Panc1 (cell line): ENCODE measurements around the gene RIOK2. TPM values are rescaled to one million over a fixed set of nuclear protein-coding genes. Genes with fewer than 3 reads are reported as not detected.

Experiments used
- ATAC-seq: fragments of 200-7000 bp; cut with Tn5 transposase; 2 replicates; pipeline ENCODE4 v1.9.1; 2020; ENCODE audit warnings: mild to moderate bottlenecking, moderate library complexity
- BruUV-seq: library from RNA; stranded (reverse); fragments of 400-500 nt; replicated peaks from 2 replicates; lab custom pipeline; 2021; lab: Mats Ljungman, UMichigan
- CTCF ChIA-PET: fragments of 300-600 bp; sonication (Branson Sonifier 250); formaldehyde crosslinking; loops from one replicate; lab custom pipeline; 2022; ENCODE audit warnings: antibody characterized with exemption; lab: Charles Lee
- POLR2A ChIA-PET: fragments of 300-600 bp; sonication (Branson Sonifier 250); formaldehyde crosslinking; loops from one replicate; lab custom pipeline; 2022; ENCODE audit warnings: antibody characterized with exemption; lab: Charles Lee
- DNase-seq: peaks from one replicate; pipeline ENCODE4 v3.0.0-alpha.2; 2010; ENCODE audit warnings: low read depth, low spot score
- H3K27ac ChIP-seq: 2 replicates; pipeline ENCODE4 v1.5.1; 2011; ENCODE audit warnings: mild to moderate bottlenecking, low read length, inconsistent platforms
- H3K27me3 ChIP-seq: fragments of 200-500 bp; sonication (Bioruptor generic); 2 replicates; pipeline ENCODE4 v1.6.0; 2014; ENCODE audit warnings: low read length, inconsistent platforms; ENCODE audit not compliant: control insufficient read depth, insufficient read depth
- H3K36me3 ChIP-seq: fragments of 200-500 bp; sonication (Bioruptor generic); 2 replicates; pipeline ENCODE4 v1.5.1; 2014; ENCODE audit warnings: inconsistent platforms, mild to moderate bottlenecking, low read length, moderate library complexity; ENCODE audit not compliant: control insufficient read depth, insufficient read depth
- H3K4me1 ChIP-seq: 2 replicates; pipeline ENCODE4 v1.5.1; 2011; ENCODE audit warnings: inconsistent platforms, mild to moderate bottlenecking, low read length, moderate library complexity; ENCODE audit not compliant: control insufficient read depth, insufficient read depth
- H3K4me3 ChIP-seq, 2 experiments: 2 replicates each; pipeline ENCODE4 v1.5.1; 2011 to 2012; ENCODE audit warnings: low read depth in 2 of 2, low read length in 2 of 2, mild to moderate bottlenecking in 2 of 2, inconsistent platforms in 1 of 2, moderate library complexity in 1 of 2
- H3K9me3 ChIP-seq: fragments of 200-500 bp; sonication (Bioruptor generic); 2 replicates; pipeline ENCODE4 v1.5.1; 2014; ENCODE audit warnings: low read depth, mild to moderate bottlenecking, inconsistent platforms, low read length, moderate library complexity; ENCODE audit not compliant: control insufficient read depth, insufficient read depth
- POLR2AphosphoS5 ChIP-seq: IDR thresholded peaks from 2 replicates; pipeline ENCODE4 v1.6.1; 2012; ENCODE audit warnings: mild to moderate bottlenecking, low read depth, low read length, moderate library complexity
- SIN3A ChIP-seq: IDR thresholded peaks from 2 replicates; pipeline ENCODE4 v1.6.1; 2012; ENCODE audit warnings: low read depth, mild to moderate bottlenecking, low read length, moderate library complexity, borderline replicate concordance; ENCODE audit not compliant: insufficient read depth
- TCF7L2 ChIP-seq: IDR thresholded peaks from 2 replicates; pipeline ENCODE4 v1.6.1; 2011; ENCODE audit warnings: mild to moderate bottlenecking, low read depth, low read length, inconsistent platforms
- in situ Hi-C: cut with HindIII; loops from 2 replicates; pipeline ENCODE4 v1.10.0; 2016; ENCODE audit warnings: low sequenced_read_pairs, low pct_unique_long_range_greater_than_20kb
- intact Hi-C: fragments of 100-400 bp; cut with micrococcal nuclease; formaldehyde crosslinking; loops from one replicate; pipeline ENCODE4 v1.10.0; 2022; ENCODE audit not compliant: unreplicated experiment
- total RNA-seq: library from RNA; stranded (reverse); gene quantifications from one replicate; pipeline ENCODE4 v1.2.1, GENCODE V29; 2021; ENCODE audit not compliant: unreplicated experiment
- TF ChIP-seq, protein P1 (sequence below): fragments of 450-650 bp; IDR thresholded peaks from 2 replicates; pipeline ENCODE4 v1.5.1; 2017; ENCODE audit warnings: mild to moderate bottlenecking
- TF ChIP-seq, protein P2 (sequence below), 2 experiments: IDR thresholded peaks; 2 replicates each; pipeline ENCODE4 v1.6.1; 2011 to 2012; ENCODE audit warnings: low read depth in 2 of 2, control low read depth in 1 of 2, low read length in 1 of 2, mild to moderate bottlenecking in 1 of 2, moderate library complexity in 1 of 2; ENCODE audit not compliant: insufficient read depth in 1 of 2

The RIOK2 gene
- total RNA-seq, 1 experiment from 2014 or later, result 32.5 TPM

DNA sequence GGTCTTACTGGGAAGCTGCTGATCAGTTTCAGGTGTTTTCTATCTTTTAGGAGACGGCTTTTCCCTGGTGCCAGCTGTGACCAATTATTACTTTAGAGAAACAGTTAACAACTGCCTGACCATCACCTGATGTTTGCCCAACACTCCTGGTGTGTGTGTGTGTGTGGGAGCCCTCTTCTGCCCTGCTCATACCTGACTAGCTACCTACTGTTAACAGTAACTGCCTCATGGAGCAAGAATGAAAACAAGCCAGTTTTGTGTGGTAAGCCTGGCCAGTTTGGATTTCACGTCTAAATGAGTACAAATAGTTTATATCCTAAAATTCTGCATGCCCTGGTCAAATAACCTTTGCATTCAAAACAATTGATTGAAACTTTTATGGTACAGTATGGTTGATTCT, 46.1 kb upstream of the RIOK2 start:
- H3K9me3 ChIP-seq, result no peaks in the 10 kb centered on the region
- H3K4me1 ChIP-seq, result no peaks in the 10 kb centered on the region; the same call in 1 of the 2 replicates
- TF ChIP-seq SIN3A, result no peak
- intact Hi-C loops (no loop called here), in situ Hi-C loops (no loop called here)
- ATAC-seq (no peak), DNase-seq (no peak)
- H3K4me3 ChIP-seq, result no peak overlapping the region
- H3K27ac ChIP-seq, result no peak overlapping the region
- no peaks in the 10 kb centered on the region for H3K36me3 ChIP-seq
- CTCF ChIA-PET, result interaction anchor here (0.5 kb wide), 1 partner anchor 25 kb away, joined by 5 read pairs; no protein-coding TSS in a partner anchor
- BruUV-seq, result no TSS peak
- no peaks in the 10 kb centered on the region for H3K27me3 ChIP-seq
- POLR2A ChIA-PET, result no interaction called here

DNA sequence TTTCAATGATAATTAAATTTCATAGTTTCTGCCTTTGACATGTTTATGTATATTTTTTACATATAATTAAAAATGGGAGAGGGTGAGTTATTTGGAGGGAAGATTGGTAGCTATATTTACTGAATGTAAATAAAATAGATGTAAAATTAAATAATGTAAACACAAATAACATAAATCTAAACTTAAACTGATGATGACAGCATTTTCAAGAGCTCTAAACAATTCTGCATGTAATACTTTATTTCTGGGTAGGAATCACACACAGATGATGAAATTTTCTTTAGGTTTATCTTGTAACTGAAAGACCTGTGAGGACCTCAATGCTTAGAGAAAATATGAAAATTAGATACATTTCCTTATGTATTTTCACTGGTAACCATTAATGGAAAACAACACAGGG, 42.2 kb upstream of the RIOK2 start:
- Histone ChIP-seq H3K4me3 (no peak overlapping the region), H3K36me3 (no peaks in the 10 kb centered on the region), H3K27me3 (no peaks in the 10 kb centered on the region), H3K4me1 (no peaks in the 10 kb centered on the region; the same call in 1 of the 2 replicates), H3K27ac (no peak overlapping the region), H3K9me3 (no peaks in the 10 kb centered on the region)
- intact Hi-C loops, result no loop called here
- ATAC-seq (no peak), DNase-seq (no peak)
- POLR2A ChIA-PET, result no interaction called here
- TF ChIP-seq TCF7L2 (no peak), POLR2AphosphoS5 (no peak), SIN3A (no peak)
- TF ChIP-seq, protein P1, sequence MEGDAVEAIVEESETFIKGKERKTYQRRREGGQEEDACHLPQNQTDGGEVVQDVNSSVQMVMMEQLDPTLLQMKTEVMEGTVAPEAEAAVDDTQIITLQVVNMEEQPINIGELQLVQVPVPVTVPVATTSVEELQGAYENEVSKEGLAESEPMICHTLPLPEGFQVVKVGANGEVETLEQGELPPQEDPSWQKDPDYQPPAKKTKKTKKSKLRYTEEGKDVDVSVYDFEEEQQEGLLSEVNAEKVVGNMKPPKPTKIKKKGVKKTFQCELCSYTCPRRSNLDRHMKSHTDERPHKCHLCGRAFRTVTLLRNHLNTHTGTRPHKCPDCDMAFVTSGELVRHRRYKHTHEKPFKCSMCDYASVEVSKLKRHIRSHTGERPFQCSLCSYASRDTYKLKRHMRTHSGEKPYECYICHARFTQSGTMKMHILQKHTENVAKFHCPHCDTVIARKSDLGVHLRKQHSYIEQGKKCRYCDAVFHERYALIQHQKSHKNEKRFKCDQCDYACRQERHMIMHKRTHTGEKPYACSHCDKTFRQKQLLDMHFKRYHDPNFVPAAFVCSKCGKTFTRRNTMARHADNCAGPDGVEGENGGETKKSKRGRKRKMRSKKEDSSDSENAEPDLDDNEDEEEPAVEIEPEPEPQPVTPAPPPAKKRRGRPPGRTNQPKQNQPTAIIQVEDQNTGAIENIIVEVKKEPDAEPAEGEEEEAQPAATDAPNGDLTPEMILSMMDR, result no peak
- TF ChIP-seq, protein P2, sequence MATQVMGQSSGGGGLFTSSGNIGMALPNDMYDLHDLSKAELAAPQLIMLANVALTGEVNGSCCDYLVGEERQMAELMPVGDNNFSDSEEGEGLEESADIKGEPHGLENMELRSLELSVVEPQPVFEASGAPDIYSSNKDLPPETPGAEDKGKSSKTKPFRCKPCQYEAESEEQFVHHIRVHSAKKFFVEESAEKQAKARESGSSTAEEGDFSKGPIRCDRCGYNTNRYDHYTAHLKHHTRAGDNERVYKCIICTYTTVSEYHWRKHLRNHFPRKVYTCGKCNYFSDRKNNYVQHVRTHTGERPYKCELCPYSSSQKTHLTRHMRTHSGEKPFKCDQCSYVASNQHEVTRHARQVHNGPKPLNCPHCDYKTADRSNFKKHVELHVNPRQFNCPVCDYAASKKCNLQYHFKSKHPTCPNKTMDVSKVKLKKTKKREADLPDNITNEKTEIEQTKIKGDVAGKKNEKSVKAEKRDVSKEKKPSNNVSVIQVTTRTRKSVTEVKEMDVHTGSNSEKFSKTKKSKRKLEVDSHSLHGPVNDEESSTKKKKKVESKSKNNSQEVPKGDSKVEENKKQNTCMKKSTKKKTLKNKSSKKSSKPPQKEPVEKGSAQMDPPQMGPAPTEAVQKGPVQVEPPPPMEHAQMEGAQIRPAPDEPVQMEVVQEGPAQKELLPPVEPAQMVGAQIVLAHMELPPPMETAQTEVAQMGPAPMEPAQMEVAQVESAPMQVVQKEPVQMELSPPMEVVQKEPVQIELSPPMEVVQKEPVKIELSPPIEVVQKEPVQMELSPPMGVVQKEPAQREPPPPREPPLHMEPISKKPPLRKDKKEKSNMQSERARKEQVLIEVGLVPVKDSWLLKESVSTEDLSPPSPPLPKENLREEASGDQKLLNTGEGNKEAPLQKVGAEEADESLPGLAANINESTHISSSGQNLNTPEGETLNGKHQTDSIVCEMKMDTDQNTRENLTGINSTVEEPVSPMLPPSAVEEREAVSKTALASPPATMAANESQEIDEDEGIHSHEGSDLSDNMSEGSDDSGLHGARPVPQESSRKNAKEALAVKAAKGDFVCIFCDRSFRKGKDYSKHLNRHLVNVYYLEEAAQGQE (IDR thresholded peaks at IDR 0.05; ENCODE audit: insufficient read depth in 1 of 2, low read depth in 2 of 2, low read length in 1 of 2), result no peak
- no TSS peak for BruUV-seq
- CTCF ChIA-PET, result no interaction called here
- in situ Hi-C loops, result no loop called here

DNA sequence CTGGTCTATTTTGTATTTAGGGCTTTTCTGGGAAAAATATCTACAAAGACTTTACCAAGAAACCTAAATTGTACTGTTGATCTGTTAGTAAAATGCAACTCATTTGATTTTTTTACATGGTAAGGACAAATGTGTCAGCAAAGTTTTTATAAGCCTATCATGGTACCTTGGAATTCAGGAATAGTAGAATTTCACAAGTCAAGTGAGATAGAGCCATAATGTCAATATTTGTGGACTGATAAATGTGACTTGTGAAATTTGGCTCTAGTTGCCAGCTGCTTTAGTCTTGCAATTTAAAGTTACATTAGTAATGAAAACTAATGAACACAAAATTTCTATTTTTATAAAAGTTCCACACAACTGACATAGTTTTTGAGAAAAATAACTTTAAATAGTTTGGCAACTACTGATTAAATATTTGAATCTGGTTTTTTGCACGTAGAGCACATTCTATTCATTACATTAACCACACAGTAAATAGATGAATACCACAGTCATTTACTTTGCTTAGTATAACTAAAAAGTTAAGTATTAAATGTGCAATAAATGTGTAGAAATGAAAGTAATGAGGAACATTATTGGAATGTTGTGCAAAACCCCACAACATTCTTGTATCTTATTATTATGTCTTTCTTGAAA, 41.2 kb upstream of the RIOK2 start:
- in situ Hi-C loops (no loop called here), intact Hi-C loops (no loop called here)
- CTCF ChIA-PET, result no interaction called here
- TF ChIP-seq, protein P2 (IDR thresholded peaks at IDR 0.05; ENCODE audit: insufficient read depth in 1 of 2, low read depth in 2 of 2, low read length in 1 of 2), result no peak
- TF ChIP-seq SIN3A, result no peak
- ATAC-seq (no peak), DNase-seq (no peak)
- H3K4me3 ChIP-seq, result no peak overlapping the region
- no peaks in the 10 kb centered on the region; the same call in 1 of the 2 replicates for H3K4me1 ChIP-seq
- no peaks in the 10 kb centered on the region for H3K9me3 ChIP-seq
- H3K27me3 ChIP-seq, result no peaks in the 10 kb centered on the region
- no peaks in the 10 kb centered on the region for H3K36me3 ChIP-seq
- H3K27ac ChIP-seq, result no peak overlapping the region
- POLR2A ChIA-PET, result no interaction called here
- BruUV-seq, result no TSS peak
